ENCODE results near the gene MMP25.

MMP25 gene

DNA sequence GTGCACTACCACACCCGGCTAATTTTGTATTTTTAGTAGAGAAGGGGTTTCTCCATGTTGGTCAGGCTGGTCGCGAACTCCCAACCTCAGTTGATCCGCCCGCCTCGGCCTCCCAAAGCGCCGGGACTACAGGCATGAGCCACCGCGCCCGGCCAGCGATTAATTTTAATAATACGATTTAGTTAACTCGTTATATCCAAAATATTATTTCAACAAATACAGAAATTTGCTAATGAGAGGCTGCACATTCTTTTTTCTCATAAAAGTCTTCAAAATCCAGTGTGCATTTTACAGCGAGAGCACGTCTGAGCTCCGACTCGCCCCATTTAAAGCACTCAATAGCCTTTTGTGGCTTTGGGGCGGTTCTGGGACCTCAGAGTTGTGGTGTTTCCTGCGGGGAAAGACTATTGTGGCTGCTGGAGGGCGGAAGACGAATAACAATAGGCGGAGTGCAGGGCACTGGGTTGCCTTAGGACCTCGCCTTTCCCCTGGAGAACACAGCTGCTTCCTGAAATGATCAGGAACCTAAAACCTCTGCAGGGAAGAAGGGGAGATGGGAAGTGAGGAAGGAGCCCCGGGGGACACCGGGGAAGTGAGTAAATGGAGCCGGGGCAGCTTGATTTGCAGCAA is 55.6 kb downstream of the MMP25 start:
- TF ChIP-seq POLR2AphosphoS5 (IDR thresholded peaks at IDR 0.05; ENCODE audit: low read depth, low read length), result no peak
- TF ChIP-seq, protein P1, sequence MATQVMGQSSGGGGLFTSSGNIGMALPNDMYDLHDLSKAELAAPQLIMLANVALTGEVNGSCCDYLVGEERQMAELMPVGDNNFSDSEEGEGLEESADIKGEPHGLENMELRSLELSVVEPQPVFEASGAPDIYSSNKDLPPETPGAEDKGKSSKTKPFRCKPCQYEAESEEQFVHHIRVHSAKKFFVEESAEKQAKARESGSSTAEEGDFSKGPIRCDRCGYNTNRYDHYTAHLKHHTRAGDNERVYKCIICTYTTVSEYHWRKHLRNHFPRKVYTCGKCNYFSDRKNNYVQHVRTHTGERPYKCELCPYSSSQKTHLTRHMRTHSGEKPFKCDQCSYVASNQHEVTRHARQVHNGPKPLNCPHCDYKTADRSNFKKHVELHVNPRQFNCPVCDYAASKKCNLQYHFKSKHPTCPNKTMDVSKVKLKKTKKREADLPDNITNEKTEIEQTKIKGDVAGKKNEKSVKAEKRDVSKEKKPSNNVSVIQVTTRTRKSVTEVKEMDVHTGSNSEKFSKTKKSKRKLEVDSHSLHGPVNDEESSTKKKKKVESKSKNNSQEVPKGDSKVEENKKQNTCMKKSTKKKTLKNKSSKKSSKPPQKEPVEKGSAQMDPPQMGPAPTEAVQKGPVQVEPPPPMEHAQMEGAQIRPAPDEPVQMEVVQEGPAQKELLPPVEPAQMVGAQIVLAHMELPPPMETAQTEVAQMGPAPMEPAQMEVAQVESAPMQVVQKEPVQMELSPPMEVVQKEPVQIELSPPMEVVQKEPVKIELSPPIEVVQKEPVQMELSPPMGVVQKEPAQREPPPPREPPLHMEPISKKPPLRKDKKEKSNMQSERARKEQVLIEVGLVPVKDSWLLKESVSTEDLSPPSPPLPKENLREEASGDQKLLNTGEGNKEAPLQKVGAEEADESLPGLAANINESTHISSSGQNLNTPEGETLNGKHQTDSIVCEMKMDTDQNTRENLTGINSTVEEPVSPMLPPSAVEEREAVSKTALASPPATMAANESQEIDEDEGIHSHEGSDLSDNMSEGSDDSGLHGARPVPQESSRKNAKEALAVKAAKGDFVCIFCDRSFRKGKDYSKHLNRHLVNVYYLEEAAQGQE (IDR thresholded peaks at IDR 0.05; ENCODE audit: insufficient read depth in 1 of 2, low read depth in 2 of 2, low read length in 2 of 2), result no peak
- TF ChIP-seq FOXP2 (optimal IDR thresholded peaks at IDR 0.05; ENCODE audit: borderline replicate concordance, extremely low read depth, extremely low read length, insufficient read depth), result no peak
- no peak for TF ChIP-seq TAF1 (IDR thresholded peaks at IDR 0.05; ENCODE audit: borderline replicate concordance, insufficient read depth, low read length)
- TF ChIP-seq SIN3A (IDR thresholded peaks at IDR 0.05; ENCODE audit: borderline replicate concordance, insufficient read depth, low read length), result no peak

DNA sequence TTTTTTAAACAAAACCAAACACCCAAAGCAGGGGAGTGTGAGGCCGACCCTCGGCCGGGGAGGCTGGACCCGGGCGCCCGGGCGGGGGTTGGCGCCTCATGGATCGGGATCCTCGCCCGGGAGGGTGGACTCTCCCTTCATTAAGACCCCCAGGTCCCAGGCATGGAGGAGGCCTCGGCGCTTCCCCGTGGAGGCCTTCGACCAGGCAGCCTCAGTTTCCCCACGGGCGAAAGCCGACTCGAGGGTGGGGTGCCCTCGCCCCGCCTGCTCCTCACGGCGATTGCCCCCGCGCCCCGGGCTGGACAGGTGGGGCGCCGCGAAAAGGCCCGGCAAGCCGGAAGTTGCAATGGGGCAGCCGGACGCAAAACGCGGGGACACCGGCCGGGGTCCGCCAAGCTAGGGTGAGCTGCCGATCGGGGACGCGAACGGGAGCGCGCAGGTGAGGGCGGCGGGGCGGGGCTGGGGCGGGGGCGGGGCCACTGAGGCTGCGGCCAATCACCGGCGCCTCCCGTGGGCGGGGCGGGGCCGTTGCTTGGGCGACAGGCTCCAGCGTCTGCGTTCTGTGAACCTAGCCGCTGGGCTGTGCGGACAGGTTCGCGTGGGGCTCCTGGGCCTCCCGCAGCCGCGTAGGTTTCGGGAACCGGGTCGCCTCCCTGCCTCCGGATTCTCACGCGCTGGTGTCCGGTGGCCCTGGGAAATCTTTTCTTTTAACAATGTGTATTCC is 60.0 kb downstream of the MMP25 start:
- peak; percentile 53; the same call in 1 of the 2 replicates for TF ChIP-seq SIN3A (IDR thresholded peaks at IDR 0.05; ENCODE audit: borderline replicate concordance, insufficient read depth, low read length)
- TF ChIP-seq, protein P1 (IDR thresholded peaks at IDR 0.05; ENCODE audit: insufficient read depth in 1 of 2, low read depth in 2 of 2, low read length in 2 of 2), result no peak
- TF ChIP-seq TAF1 (IDR thresholded peaks at IDR 0.05; ENCODE audit: borderline replicate concordance, insufficient read depth, low read length), result 0 out of 2 replicates have a peak, but pooled peaks have one; percentile 40
- TF ChIP-seq POLR2AphosphoS5 (IDR thresholded peaks at IDR 0.05; ENCODE audit: low read depth, low read length), result peak; percentile 54
- TF ChIP-seq FOXP2 (optimal IDR thresholded peaks at IDR 0.05; ENCODE audit: borderline replicate concordance, extremely low read depth, extremely low read length, insufficient read depth), result no peak
